Psoas muscle (tissue), 8 donors: ENCODE data around the gene SRL. TPM values are rescaled to one million over a fixed set of nuclear protein-coding genes. Genes with fewer than 3 reads are reported as not detected.

ENCODE experiments used
- ATAC-seq, 4 donors: fragments of 200-7000 bp; cut with Tn5 transposase; one replicate each; pipeline ENCODE4 v1.9.1; 2020; ENCODE audit warnings: moderate library complexity in 3 of 4, mild to moderate bottlenecking in 2 of 4
- DNase-seq, 2 donors: peaks; one replicate each; pipeline ENCODE4 v3.0.0-alpha.2; 2020
- H3K27ac ChIP-seq: fragments of 200-600 bp; one replicate; pipeline ENCODE4 v1.8.0; 2022
- H3K27me3 ChIP-seq, 3 donors: fragments of 200-600 bp in 1 of 3; one replicate each; pipeline versions ENCODE4 v1.6.1 to v1.8.0; 2013 to 2022; ENCODE audit warnings: low read length in 2 of 3, mild to moderate bottlenecking in 2 of 3, moderate library complexity in 1 of 3; ENCODE audit not compliant: insufficient read depth in 3 of 3
- H3K36me3 ChIP-seq, 2 donors: fragments of 200-600 bp in 1 of 2; one replicate each; pipeline versions ENCODE4 v1.6.1 to v1.8.0; 2013 to 2022; ENCODE audit warnings: low read depth in 1 of 2, mild to moderate bottlenecking in 1 of 2, moderate library complexity in 1 of 2; ENCODE audit not compliant: insufficient read depth in 1 of 2
- H3K4me1 ChIP-seq: fragments of 200-600 bp; one replicate; pipeline ENCODE4 v1.8.0; 2022
- H3K4me3 ChIP-seq: fragments of 200-600 bp; one replicate; pipeline ENCODE4 v1.8.0; 2022; ENCODE audit warnings: mild to moderate bottlenecking
- H3K9me3 ChIP-seq: fragments of 200-600 bp; one replicate; pipeline ENCODE4 v1.8.0; 2022
- WGBS, 3 donors: extraction: QIAGEN DNeasy Blood & Tissue Kit; methylation state at CpG; one replicate each; pipeline versions ENCODE4 v1.1.6 to v1.1.7; 2013; 5-methylcytosine and 5-hydroxymethylcytosine counted together
- intact Hi-C, 2 donors: fragments of 100-400 bp; cut with DNase I; formaldehyde crosslinking; loops; one replicate each; pipeline versions ENCODE4 v1.11.0 to v1.14.2; 2022
- polyA plus RNA-seq, 3 donors: library from polyadenylated mRNA; stranded (reverse); fragments of 200-250 nt; gene quantifications; one replicate each; pipeline ENCODE4 v1.2.3, GENCODE V29; 2013
- total RNA-seq, 4 donors: library from RNA; stranded (reverse); fragmentation: NEBNext Ultra II Directional in 2 of 4; extraction: Animal tissue kit (Norgen Biotek cat#: 25700) in 2 of 4; gene quantifications; one replicate each; pipeline versions ENCODE4 v1.2.1 to v1.2.4, GENCODE V29; 2021 to 2023
- TF ChIP-seq, protein P1 (sequence below): fragments of 200-600 bp; IDR thresholded peaks from one replicate; pipeline ENCODE4 v1.8.0; 2022; ENCODE audit warnings: antibody characterized with exemption
- donor health status: healthy with polysubstance abuse.
- donor health status: DM: no; HTN: no; CAD: no; lungs with moderate emphysema.
- donor health status: Bipolar disorder and iron deficiency.
- donor health status: healthy.
- donor health status: DM: yes; HTN: yes; CAD: no.
- donor health status: DM: no; HTN: no; CAD: no.
- donor health status: DM: no; HTN: no; CAD: no.
- donor health status: DM: yes; HTN: yes; CAD: no.

SRL gene
- total and polyA plus RNA-seq, 7 donors = 196 to 552 (median 305) TPM

DNA sequence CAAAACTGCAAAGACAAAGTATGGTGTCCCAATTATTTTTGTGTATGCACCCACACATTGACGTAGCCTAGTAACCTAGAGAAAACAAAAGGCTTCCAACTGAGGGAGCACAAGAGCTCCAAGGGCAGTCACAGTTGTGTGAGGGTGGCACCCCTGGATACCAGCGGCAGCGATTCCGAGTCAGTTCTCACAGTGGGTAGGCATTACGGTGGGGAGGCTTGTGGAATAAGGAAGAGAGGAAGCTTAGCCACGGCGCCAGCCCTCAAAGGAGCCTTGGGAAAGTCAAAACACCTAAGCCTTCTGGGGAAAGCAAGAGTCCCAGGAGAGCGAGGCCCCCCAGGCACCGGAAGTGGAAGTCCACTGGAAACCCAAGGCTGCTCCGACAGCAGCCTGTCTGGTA is 94.6 kb downstream of the SRL start:
- H3K4me1 ChIP-seq = no peaks in the 10 kb centered on the region
- no peaks in the 10 kb centered on the region for H3K9me3 ChIP-seq
- H3K27me3 ChIP-seq = no peaks in the 10 kb centered on the region
- intact Hi-C loops = no loop called here
- 87 to 96% (median 91%) methylated on average over 10 of the region's 10 CpGs for WGBS, 3 donors
- no peak for DNase-seq
- TF ChIP-seq, protein P1, sequence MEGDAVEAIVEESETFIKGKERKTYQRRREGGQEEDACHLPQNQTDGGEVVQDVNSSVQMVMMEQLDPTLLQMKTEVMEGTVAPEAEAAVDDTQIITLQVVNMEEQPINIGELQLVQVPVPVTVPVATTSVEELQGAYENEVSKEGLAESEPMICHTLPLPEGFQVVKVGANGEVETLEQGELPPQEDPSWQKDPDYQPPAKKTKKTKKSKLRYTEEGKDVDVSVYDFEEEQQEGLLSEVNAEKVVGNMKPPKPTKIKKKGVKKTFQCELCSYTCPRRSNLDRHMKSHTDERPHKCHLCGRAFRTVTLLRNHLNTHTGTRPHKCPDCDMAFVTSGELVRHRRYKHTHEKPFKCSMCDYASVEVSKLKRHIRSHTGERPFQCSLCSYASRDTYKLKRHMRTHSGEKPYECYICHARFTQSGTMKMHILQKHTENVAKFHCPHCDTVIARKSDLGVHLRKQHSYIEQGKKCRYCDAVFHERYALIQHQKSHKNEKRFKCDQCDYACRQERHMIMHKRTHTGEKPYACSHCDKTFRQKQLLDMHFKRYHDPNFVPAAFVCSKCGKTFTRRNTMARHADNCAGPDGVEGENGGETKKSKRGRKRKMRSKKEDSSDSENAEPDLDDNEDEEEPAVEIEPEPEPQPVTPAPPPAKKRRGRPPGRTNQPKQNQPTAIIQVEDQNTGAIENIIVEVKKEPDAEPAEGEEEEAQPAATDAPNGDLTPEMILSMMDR = no peak
- no peak overlapping the region for H3K27ac ChIP-seq
- ATAC-seq = no peak
- H3K36me3 ChIP-seq = no peaks in the 10 kb centered on the region
- no peak overlapping the region for H3K4me3 ChIP-seq

DNA sequence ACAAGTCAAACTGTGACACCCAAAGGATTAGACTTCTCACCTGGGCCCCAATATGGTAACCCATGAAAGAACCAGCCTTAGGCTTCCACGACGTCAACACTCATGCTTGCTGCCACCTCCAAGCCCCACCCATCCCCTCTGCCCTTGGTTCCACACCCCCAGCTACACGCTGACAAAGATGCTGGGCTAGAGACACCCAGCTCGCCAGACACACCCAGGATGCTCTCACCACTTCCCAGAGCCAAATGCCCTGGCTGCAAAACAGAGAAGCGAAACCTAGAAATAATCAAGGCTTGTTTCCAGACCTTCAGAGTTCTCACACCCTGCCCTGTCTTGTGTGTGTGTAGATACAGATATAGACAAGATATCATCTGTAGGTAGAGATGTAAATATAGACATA is 99.6 kb downstream of the SRL start:
- DNase-seq (no peak), ATAC-seq (no peak)
- Histone ChIP-seq H3K36me3 (no peaks in the 10 kb centered on the region), H3K4me1 (no peaks in the 10 kb centered on the region), H3K27me3 (no peaks in the 10 kb centered on the region), H3K9me3 (no peaks in the 10 kb centered on the region), H3K4me3 (no peak overlapping the region), H3K27ac (no peak overlapping the region)
- TF ChIP-seq, protein P1 = no peak
- WGBS, 3 donors = 67 to 80% (median 72%) methylated on average over 5 of the region's 5 CpGs
- intact Hi-C loops = no loop called here

DNA sequence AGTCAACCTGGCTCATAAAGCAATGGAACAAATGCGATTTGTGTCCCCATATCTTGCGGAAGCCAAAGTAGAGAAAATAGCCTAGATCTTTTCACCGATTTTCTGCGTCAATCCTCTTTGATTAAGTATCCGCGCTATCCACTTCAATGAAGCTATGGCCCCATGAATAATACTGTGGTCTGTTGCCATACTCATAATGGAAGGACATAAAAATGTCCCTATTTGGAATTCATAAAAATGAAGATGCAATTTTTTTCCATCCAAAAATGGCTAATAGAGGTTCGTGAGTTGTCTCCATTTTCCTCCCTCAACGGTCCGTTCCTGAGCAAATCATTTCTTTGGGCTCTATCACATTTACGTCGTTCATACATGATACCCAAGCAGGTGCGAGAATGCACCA is 100.3 kb downstream of the SRL start:
- no peak for ATAC-seq
- intact Hi-C loops = no loop called here
- Histone ChIP-seq H3K36me3 (no peaks in the 10 kb centered on the region), H3K4me3 (no peak overlapping the region), H3K4me1 (no peaks in the 10 kb centered on the region), H3K27me3 (no peaks in the 10 kb centered on the region), H3K27ac (no peak overlapping the region), H3K9me3 (no peaks in the 10 kb centered on the region)
- TF ChIP-seq, protein P1 = no peak
- 92 to 94% (median 93%) methylated on average over 12 of the region's 12 CpGs for WGBS, 3 donors
- DNase-seq = no peak

DNA sequence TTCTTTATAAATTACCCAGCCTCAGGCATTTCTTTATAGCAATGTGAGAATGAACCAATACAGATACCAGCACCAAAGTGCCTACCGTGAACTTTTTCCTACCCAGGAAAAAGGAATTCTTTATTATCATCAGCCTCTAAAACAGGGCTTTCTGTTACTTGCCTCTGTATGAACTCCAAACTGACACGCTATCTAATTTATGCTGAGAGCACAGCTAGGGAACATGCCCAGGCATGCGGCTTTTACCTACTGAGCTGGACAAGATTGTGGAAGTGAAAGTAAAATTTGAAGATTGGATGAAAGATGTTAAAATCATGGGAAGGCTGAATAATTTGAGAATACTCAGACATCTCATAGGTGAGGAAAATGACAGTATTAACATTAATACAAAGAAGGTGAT is 101.2 kb downstream of the SRL start:
- DNase-seq (no peak), ATAC-seq (no peak)
- H3K27me3 ChIP-seq = no peaks in the 10 kb centered on the region
- intact Hi-C loops = no loop called here
- 84 to 88% (median 85%) methylated on average over 3 of the region's 3 CpGs for WGBS, 3 donors
- TF ChIP-seq, protein P1 = no peak
- H3K4me1 ChIP-seq = no peaks in the 10 kb centered on the region
- no peaks in the 10 kb centered on the region for H3K9me3 ChIP-seq
- H3K27ac ChIP-seq = no peak overlapping the region
- no peak overlapping the region for H3K4me3 ChIP-seq
- no peaks in the 10 kb centered on the region for H3K36me3 ChIP-seq

DNA sequence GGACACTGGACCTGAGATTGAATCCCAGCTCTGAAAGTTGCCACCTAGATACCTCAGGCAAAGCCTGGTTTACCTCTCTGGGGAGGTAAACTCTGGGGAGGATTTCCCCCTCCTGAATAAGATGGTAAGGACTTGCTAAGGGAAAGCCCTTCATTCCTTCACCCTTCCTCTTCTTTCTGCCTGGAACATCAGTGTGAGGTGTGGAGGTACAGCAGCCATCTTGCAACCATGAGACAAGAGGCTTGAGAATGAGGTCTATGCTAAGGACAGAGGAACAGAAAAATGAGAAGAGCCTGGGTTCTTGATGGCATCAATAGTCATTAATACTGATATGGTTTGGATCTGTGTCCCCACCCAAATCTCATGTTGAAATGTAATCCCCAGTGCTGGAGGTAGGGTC is 101.9 kb downstream of the SRL start:
- Histone ChIP-seq H3K36me3 (no peaks in the 10 kb centered on the region), H3K4me3 (no peak overlapping the region), H3K4me1 (no peaks in the 10 kb centered on the region), H3K9me3 (no peaks in the 10 kb centered on the region), H3K27ac (no peak overlapping the region), H3K27me3 (no peaks in the 10 kb centered on the region)
- ATAC-seq (no peak), DNase-seq (no peak)
- intact Hi-C loops = no loop called here
- TF ChIP-seq, protein P1 = no peak
